Lung (tissue), 12 donors: ENCODE measurements around the gene GFOD1. TPM values are rescaled to one million over a fixed set of nuclear protein-coding genes. Genes with fewer than 3 reads are reported as not detected.

Source experiments
- ATAC-seq: fragments of 200-7000 bp; cut with Tn5 transposase; one replicate; pipeline ENCODE4 v1.9.1; 2020; ENCODE audit warnings: moderate number of reproducible peaks; ENCODE audit not compliant: insufficient read depth, low FRiP score
- DNase-seq, 3 donors: peaks; one replicate each; pipeline ENCODE4 v3.0.0-alpha.2; 2013 to 2017
- H3K27ac ChIP-seq, 2 donors: one replicate each; pipeline ENCODE4 v1.5.1; 2013; ENCODE audit warnings: mild to moderate bottlenecking in 2 of 2, moderate library complexity in 2 of 2, control low read depth in 1 of 2, inconsistent platforms in 1 of 2, low read depth in 1 of 2, low read length in 1 of 2
- H3K27me3 ChIP-seq, 3 donors: one replicate each; pipeline ENCODE4 v1.5.1; 2013; ENCODE audit warnings: low read length in 2 of 3; ENCODE audit not compliant: control insufficient read depth in 3 of 3, insufficient read depth in 3 of 3
- H3K36me3 ChIP-seq, 4 donors: one replicate each; pipeline ENCODE4 v1.5.1; 2013; ENCODE audit warnings: low read length in 4 of 4, mild to moderate bottlenecking in 1 of 4, moderate library complexity in 1 of 4; ENCODE audit not compliant: control insufficient read depth in 4 of 4, insufficient read depth in 4 of 4
- H3K4me1 ChIP-seq, 5 donors: one replicate each; pipeline ENCODE4 v1.5.1; 2013; ENCODE audit warnings: low read length in 5 of 5, mild to moderate bottlenecking in 2 of 5, moderate library complexity in 1 of 5; ENCODE audit not compliant: control insufficient read depth in 5 of 5, insufficient read depth in 5 of 5
- H3K4me3 ChIP-seq: one replicate; pipeline ENCODE4 v1.5.1; 2013; ENCODE audit warnings: mild to moderate bottlenecking, control low read depth, moderate library complexity
- H3K9ac ChIP-seq, 2 donors: one replicate each; pipeline ENCODE4 v1.5.1; 2013; ENCODE audit warnings: low read length in 2 of 2, control low read depth in 1 of 2; ENCODE audit not compliant: insufficient read depth in 1 of 2
- H3K9me3 ChIP-seq, 4 donors: one replicate each; pipeline ENCODE4 v1.5.1; 2013; ENCODE audit warnings: low read length in 3 of 4, mild to moderate bottlenecking in 1 of 4, moderate library complexity in 1 of 4; ENCODE audit not compliant: control insufficient read depth in 4 of 4, insufficient read depth in 3 of 4
- WGBS, 2 donors: extraction: QIAGEN DNeasy Blood & Tissue Kit; methylation state at CpG; one replicate each; pipeline ENCODE4 v1.1.7; 2013; 5-methylcytosine and 5-hydroxymethylcytosine counted together
- polyA plus RNA-seq, 2 donors: library from polyadenylated mRNA; stranded (reverse); fragments of 200-250 nt; gene quantifications; one replicate each; pipeline ENCODE4 v1.2.1, GENCODE V29; 2013
- total RNA-seq, 2 donors: library from RNA; depleted of rRNA in 1 of 2; stranded (reverse); fragments of >200 nt in 1 of 2; gene quantifications; one replicate each; pipeline ENCODE4 v1.2.1, GENCODE V29; 2014 to 2021
- TF ChIP-seq, protein P1 (sequence below): IDR thresholded peaks from 2 replicates; pipeline ENCODE4 v1.5.1; 2012; ENCODE audit warnings: mild to moderate bottlenecking; ENCODE audit errors: control extremely low read depth, extremely low read depth
- donor health status: control.
- donor health status: control.
- donor health status: Bipolar disorder and iron deficiency.
- donor health status: healthy.
- donor health status: DM: yes; HTN: yes; CAD: no.

The GFOD1 gene
- total and polyA plus RNA-seq, 4 donors, result 4.0 to 22.8 (median 7.9) TPM

DNA sequence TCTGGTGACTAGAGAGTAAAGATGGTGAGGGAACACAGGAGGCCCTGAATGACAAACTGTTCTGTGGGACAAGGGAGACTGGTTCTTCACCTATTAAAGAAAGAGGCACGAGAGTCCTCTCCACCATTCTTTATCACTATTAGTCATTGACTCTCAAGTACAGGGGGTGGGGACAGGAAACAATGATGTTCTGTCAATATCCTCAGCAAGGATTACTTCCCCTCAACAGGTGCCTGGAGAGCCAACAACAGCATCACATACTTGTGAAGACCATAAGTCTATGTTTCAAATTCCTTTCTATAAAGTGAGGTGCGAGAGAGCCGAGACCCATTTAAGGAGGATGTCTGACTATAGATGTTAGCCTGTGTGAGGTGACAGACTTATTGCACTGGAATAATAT lies 86.6 kb downstream of the GFOD1 start:
- WGBS, 2 donors, result 80 to 98% methylated on average over 3 of the region's 3 CpGs
- Histone ChIP-seq H3K27ac (no peak overlapping the region), H3K9ac (no peak overlapping the region), H3K27me3 (no peaks in the 10 kb centered on the region), H3K36me3 (no peaks in the 10 kb centered on the region), H3K9me3 (no peaks in the 10 kb centered on the region), H3K4me1 (peaks cover 3 to 35% (median 9%) of the 10 kb centered on the region in 5 donors), H3K4me3 (no peak overlapping the region)
- DNase-seq (no peak), ATAC-seq (no peak)
- TF ChIP-seq, protein P1, sequence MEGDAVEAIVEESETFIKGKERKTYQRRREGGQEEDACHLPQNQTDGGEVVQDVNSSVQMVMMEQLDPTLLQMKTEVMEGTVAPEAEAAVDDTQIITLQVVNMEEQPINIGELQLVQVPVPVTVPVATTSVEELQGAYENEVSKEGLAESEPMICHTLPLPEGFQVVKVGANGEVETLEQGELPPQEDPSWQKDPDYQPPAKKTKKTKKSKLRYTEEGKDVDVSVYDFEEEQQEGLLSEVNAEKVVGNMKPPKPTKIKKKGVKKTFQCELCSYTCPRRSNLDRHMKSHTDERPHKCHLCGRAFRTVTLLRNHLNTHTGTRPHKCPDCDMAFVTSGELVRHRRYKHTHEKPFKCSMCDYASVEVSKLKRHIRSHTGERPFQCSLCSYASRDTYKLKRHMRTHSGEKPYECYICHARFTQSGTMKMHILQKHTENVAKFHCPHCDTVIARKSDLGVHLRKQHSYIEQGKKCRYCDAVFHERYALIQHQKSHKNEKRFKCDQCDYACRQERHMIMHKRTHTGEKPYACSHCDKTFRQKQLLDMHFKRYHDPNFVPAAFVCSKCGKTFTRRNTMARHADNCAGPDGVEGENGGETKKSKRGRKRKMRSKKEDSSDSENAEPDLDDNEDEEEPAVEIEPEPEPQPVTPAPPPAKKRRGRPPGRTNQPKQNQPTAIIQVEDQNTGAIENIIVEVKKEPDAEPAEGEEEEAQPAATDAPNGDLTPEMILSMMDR, result no peak

DNA sequence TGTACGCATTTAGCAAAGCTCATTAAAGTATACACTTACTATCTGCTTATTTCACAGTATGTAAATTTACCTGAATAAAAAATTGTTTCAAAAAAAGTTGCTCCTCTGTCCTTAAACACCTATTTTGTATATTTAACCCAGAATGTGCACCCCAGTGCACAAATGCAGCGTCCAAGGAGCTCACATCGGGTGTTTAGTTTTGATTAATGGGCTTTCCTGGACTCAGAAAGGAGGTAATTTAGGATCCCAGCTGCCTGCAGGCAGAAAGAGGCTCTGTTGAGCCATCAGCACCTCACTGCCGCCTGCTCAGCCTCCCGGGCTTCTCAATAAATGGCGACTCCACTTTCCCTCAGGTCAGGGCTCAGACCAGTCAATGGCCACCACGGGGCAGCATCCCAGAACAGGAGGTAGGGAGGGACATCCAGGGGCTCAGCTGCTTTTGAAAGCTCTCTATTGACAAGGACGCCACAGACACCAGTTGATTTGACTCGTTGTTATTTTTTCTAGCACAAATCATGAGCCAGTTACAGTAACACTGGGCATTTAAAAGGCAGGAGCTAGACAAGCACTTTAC lies 88.9 kb downstream of the GFOD1 start:
- Histone ChIP-seq H3K27me3 (no peaks in the 10 kb centered on the region), H3K9ac (no peak overlapping the region), H3K27ac (no peak overlapping the region), H3K9me3 (no peaks in the 10 kb centered on the region), H3K36me3 (no peaks in the 10 kb centered on the region), H3K4me1 (peaks cover 5 to 36% (median 13%) of the 10 kb centered on the region in 5 donors), H3K4me3 (no peak overlapping the region)
- TF ChIP-seq, protein P1, result no peak
- 85 to 88% methylated on average over 9 of the region's 9 CpGs for WGBS, 2 donors
- ATAC-seq, result no peak
- no peak for DNase-seq

DNA sequence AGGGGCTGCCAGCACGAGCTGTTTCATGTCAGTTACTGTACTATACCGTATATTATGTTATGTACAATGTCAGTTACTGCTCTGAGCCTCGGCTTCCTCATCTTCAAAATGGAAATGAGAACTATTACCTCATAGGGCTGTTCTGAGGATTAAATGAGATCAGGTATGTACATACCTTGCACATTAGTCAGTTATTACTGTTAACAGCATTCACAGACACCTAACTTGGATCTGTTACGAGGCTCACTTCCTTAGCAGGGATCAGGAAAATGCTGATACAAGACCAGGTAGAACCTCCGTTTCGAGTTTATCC lies 89.4 kb downstream of the GFOD1 start:
- no peak overlapping the region for H3K9ac ChIP-seq

More for the DNA sequence above, 89.4 kb downstream of the GFOD1 start:
- no peaks in the 10 kb centered on the region for H3K9me3 ChIP-seq
- no peak for ATAC-seq
- H3K4me3 ChIP-seq, result no peak overlapping the region
- WGBS, 2 donors, result 57 to 74% methylated on average over 6 of the region's 6 CpGs
- TF ChIP-seq, protein P1, result no peak
- peaks cover 5 to 36% (median 13%) of the 10 kb centered on the region in 5 donors for H3K4me1 ChIP-seq
- no peak for DNase-seq
- no peak overlapping the region for H3K27ac ChIP-seq
- H3K27me3 ChIP-seq, result no peaks in the 10 kb centered on the region
- H3K36me3 ChIP-seq, result no peaks in the 10 kb centered on the region
